Keratinocyte (primary cell): ENCODE measurements around the gene GPR32. TPM values are rescaled to one million over a fixed set of nuclear protein-coding genes. Genes with fewer than 3 reads are reported as not detected.

Experiments
- DNase-seq: peaks from one replicate; pipeline ENCODE4 v3.0.0-alpha.2; 2011; ENCODE audit warnings: low read depth, missing footprints, low spot score
- FAIRE-seq: peaks from 2 replicates; lab custom pipeline; 2011; peaks lifted over from hg19 to GRCh38; lab: Jason Lieb, UNC
- H2AFZ ChIP-seq: 2 replicates; pipeline ENCODE4 v1.6.0; 2012; ENCODE audit warnings: low read length, control low read depth, inconsistent platforms; ENCODE audit not compliant: control insufficient read depth
- H3K27ac ChIP-seq: 2 replicates; pipeline ENCODE4 v1.5.1; 2011; ENCODE audit warnings: low read length; ENCODE audit not compliant: control insufficient read depth, insufficient read depth
- H3K27me3 ChIP-seq: 3 replicates; pipeline ENCODE4 v1.6.0; 2011; ENCODE audit warnings: low read length; ENCODE audit not compliant: control insufficient read depth, insufficient read depth; ENCODE audit errors: extremely low read depth
- H3K36me3 ChIP-seq, 2 experiments: 2 replicates in 1 of 2; 3 replicates in 1 of 2; pipeline ENCODE4 v1.5.1; 2011; ENCODE audit warnings: low read length in 2 of 2, mild to moderate bottlenecking in 1 of 2; ENCODE audit not compliant: control insufficient read depth in 2 of 2, insufficient read depth in 2 of 2; ENCODE audit errors: extremely low read depth in 1 of 2
- H3K4me1 ChIP-seq: 3 replicates; pipeline ENCODE4 v1.5.1; 2011; ENCODE audit warnings: low read length; ENCODE audit not compliant: control insufficient read depth, insufficient read depth; ENCODE audit errors: extremely low read depth
- H3K4me2 ChIP-seq: 3 replicates; pipeline ENCODE4 v1.6.0; 2011; ENCODE audit warnings: low read depth, low read length; ENCODE audit not compliant: control insufficient read depth, insufficient read depth; ENCODE audit errors: extremely low read depth
- H3K4me3 ChIP-seq, 3 experiments: fragments of 200-600 bp in 1 of 3; sonication (generic) in 1 of 3; 2 replicates in 2 of 3; 3 replicates in 1 of 3; pipeline ENCODE4 v1.5.1; 2011 to 2016; ENCODE audit warnings: low read length in 3 of 3, mild to moderate bottlenecking in 3 of 3, control low read depth in 2 of 3, inconsistent platforms in 1 of 3, low read depth in 1 of 3, mixed read lengths in 1 of 3, mixed run types in 1 of 3, moderate library complexity in 1 of 3; ENCODE audit not compliant: control insufficient read depth in 2 of 3, insufficient read depth in 2 of 3; ENCODE audit errors: extremely low read depth in 1 of 3
- H3K79me2 ChIP-seq: 2 replicates; pipeline ENCODE4 v1.6.0; 2012; ENCODE audit warnings: low read length; ENCODE audit not compliant: control insufficient read depth, insufficient read depth
- H3K9ac ChIP-seq: 3 replicates; pipeline ENCODE4 v1.6.0; 2011; ENCODE audit warnings: low read length; ENCODE audit not compliant: control insufficient read depth, insufficient read depth; ENCODE audit errors: extremely low read depth
- H3K9me1 ChIP-seq: 3 replicates; pipeline ENCODE4 v1.6.0; 2011; ENCODE audit warnings: low read length; ENCODE audit not compliant: control insufficient read depth, insufficient read depth; ENCODE audit errors: extremely low read depth
- H3K9me3 ChIP-seq: 2 replicates; pipeline ENCODE4 v1.5.1; 2012; ENCODE audit warnings: low read depth, low read length; ENCODE audit not compliant: control insufficient read depth
- H4K20me1 ChIP-seq: 3 replicates; pipeline ENCODE4 v1.6.0; 2011; ENCODE audit warnings: low read length; ENCODE audit not compliant: control insufficient read depth, insufficient read depth; ENCODE audit errors: extremely low read depth
- CTCF ChIP-seq, 3 experiments: IDR thresholded peaks in 1 of 3; conservative IDR thresholded peaks in 1 of 3; optimal IDR thresholded peaks in 1 of 3; 2 replicates in 2 of 3; 3 replicates in 1 of 3; pipeline versions ENCODE3 to v1.5.1; 2011; ENCODE audit warnings: low read length in 3 of 3, mild to moderate bottlenecking in 3 of 3, moderate library complexity in 2 of 3, control low read depth in 1 of 3, inconsistent platforms in 1 of 3; ENCODE audit not compliant: insufficient read depth in 2 of 3; ENCODE audit errors: extremely low read depth in 1 of 3
- EZH2 ChIP-seq: IDR thresholded peaks from one replicate; pipeline ENCODE4 v1.6.1; 2012; ENCODE audit warnings: inconsistent platforms, mild to moderate bottlenecking, low read length, moderate library complexity
- dilution Hi-C: fragments of 300-500 bp; cut with MboI; formaldehyde crosslinking; loops from one replicate; pipeline ENCODE4 v1.7.0; 2020; ENCODE audit warnings: low sequenced_read_pairs; ENCODE audit not compliant: extremely low pct_ligation_motif_present
- polyA plus RNA-seq, 5 experiments: library from polyadenylated mRNA; depleted of rRNA in 3 of 5; stranded (reverse) in 3 of 5; stranded (forward) in 1 of 5; unstranded in 1 of 5; fragments of >200 nt; gene quantifications; 1 replicate in 1 of 5; 2 replicates in 3 of 5; 3 replicates in 1 of 5; pipeline versions ENCODE4 v1.2.1 to v1.2.3, GENCODE V29; 2011 to 2012; ENCODE audit warnings: missing spikeins in 2 of 5, low read depth in 1 of 5, low replicate concordance in 1 of 5
- small RNA-seq, 3 experiments: library from RNA; depleted of rRNA; stranded (forward); fragments of <200 nt; gene quantifications; one replicate each; pipeline ENCODE3, GENCODE V24; 2012; ENCODE audit warnings: low read depth in 3 of 3, low replicate concordance in 1 of 3; ENCODE audit not compliant: insufficient read length in 3 of 3

The GPR32 gene
- polyA plus RNA-seq, 1 donor (not counting 4 experiments of a cell fraction or from before 2014, with no cell fraction given), result not detected

GRCh38 chr19:50821248-50821612 lies 51.0 kb downstream of the GPR32 start:
- no peak for FAIRE-seq
- Histone ChIP-seq H3K27ac (no peak overlapping the region), H3K4me3 (no peak overlapping the region), H3K79me2 (no peaks in the 10 kb centered on the region), H3K36me3 (no peaks in the 10 kb centered on the region), H3K9me1 (no peaks in the 10 kb centered on the region), H3K27me3 (peaks cover 33% of the 10 kb centered on the region), H3K4me2 (no peak overlapping the region), H2AFZ (peak overlapping the region; percentile 10), H4K20me1 (no peaks in the 10 kb centered on the region), H3K9ac (no peak overlapping the region), H3K4me1 (peaks cover 6% of the 10 kb centered on the region), H3K9me3 (no peaks in the 10 kb centered on the region)
- no peak for TF ChIP-seq CTCF (optimal IDR thresholded peaks at IDR 0.05 in 1 of 3, IDR thresholded peaks at IDR 0.05 in 1 of 3, conservative IDR thresholded peaks at IDR 0.05 in 1 of 3; ENCODE audit: extremely low read depth in 1 of 3, insufficient read depth in 2 of 3, low read length in 3 of 3)
- TF ChIP-seq EZH2, result no peak
- no peak for DNase-seq
- dilution Hi-C loops, result no loop called here

Small RNA genes within 50 kb of the gene (small RNA-seq; reads per million reads assigned to genes)
- gene SNORD88A (0.67 to 182 (median 26.6) reads per million in 3 experiments), gene SNORD88B (0 reads per million in 3 experiments), gene SNORD88C (0 reads per million in 3 experiments)

Other genes with a start within 250 kb of the GPR32 start
- not detected in 3 replicates for gene LRRC4B, start 202.0 kb upstream of the GPR32 start, polyA plus RNA-seq
- gene SYT3, start 130.6 kb upstream of the GPR32 start, polyA plus RNA-seq, result not detected in 3 replicates
- not detected in 3 replicates for gene C19orf81, start 121.0 kb upstream of the GPR32 start, polyA plus RNA-seq
- gene SHANK1, start 50.7 kb upstream of the GPR32 start, polyA plus RNA-seq, result 0.10 to 0.82 TPM (median 0.51 TPM) in 3 replicates
- gene CLEC11A, start 47.1 kb upstream of the GPR32 start, polyA plus RNA-seq, result 0.56 to 1.2 TPM (median 0.67 TPM) in 3 replicates
- not detected in 3 replicates for gene ACP4, start 20.0 kb downstream of the GPR32 start, polyA plus RNA-seq
- gene KLK1, start 53.3 kb downstream of the GPR32 start, polyA plus RNA-seq, result 0.10 to 0.39 TPM (median 0.31 TPM) in 3 replicates
- gene KLK15, start 63.1 kb downstream of the GPR32 start, polyA plus RNA-seq, result not detected in 3 replicates
- gene KLK3, start 84.5 kb downstream of the GPR32 start, polyA plus RNA-seq, result not detected in 3 replicates
- gene KLK2, start 103.0 kb downstream of the GPR32 start, polyA plus RNA-seq, result 0.07 to 0.14 TPM in 2 of 3 replicates, not detected in the other
- not detected in 3 replicates for gene KLK4, start 140.9 kb downstream of the GPR32 start, polyA plus RNA-seq
- 425 to 882 TPM (median 477 TPM) in 3 replicates for gene KLK5, start 182.6 kb downstream of the GPR32 start, polyA plus RNA-seq
- 0.73 to 2.5 TPM (median 1.9 TPM) in 3 replicates for gene KLK6, start 199.1 kb downstream of the GPR32 start, polyA plus RNA-seq
- gene KLK7, start 213.5 kb downstream of the GPR32 start, polyA plus RNA-seq, result 22.4 to 33.8 TPM (median 29.2 TPM) in 3 replicates
- gene KLK8, start 231.1 kb downstream of the GPR32 start, polyA plus RNA-seq, result 88.8 to 232 TPM (median 118 TPM) in 3 replicates
- gene KLK10, start 249.2 kb downstream of the GPR32 start, polyA plus RNA-seq, result 56.3 to 97.5 TPM (median 95.3 TPM) in 3 replicates